Measurements from ENCODE around the gene DDX4. TPM values are rescaled to one million over a fixed set of nuclear protein-coding genes. Genes with fewer than 3 reads are reported as not detected.
"Not testable (repeated sequence)": the region's sequence is repeated elsewhere in the genome, so short reads cannot be mapped to it uniquely, and the experiment has no call there.

Gene DDX4
- total RNA-seq, 4 donors from 2014 or later: not detected

DNA sequence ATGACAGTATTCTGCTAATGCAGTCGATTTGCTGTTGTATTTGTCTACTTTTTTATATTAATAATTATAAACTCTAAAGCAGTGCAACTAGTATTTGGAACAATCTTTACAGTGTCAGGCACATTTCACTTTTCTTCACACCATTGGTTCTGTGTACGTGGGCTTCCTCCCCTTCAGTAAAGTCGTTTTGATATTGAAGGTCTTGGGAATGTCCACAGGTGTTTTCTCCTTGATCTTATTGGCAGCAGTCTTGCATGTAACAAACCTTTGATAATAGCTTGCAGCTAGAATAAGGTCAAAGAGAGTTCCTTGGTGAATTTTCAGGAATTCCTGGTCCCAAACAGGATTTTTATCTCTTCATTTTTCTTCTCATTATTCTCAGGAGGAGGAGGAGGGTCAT lies 12.2 kb downstream of the DDX4 start:
- TF ChIP-seq, protein P1, sequence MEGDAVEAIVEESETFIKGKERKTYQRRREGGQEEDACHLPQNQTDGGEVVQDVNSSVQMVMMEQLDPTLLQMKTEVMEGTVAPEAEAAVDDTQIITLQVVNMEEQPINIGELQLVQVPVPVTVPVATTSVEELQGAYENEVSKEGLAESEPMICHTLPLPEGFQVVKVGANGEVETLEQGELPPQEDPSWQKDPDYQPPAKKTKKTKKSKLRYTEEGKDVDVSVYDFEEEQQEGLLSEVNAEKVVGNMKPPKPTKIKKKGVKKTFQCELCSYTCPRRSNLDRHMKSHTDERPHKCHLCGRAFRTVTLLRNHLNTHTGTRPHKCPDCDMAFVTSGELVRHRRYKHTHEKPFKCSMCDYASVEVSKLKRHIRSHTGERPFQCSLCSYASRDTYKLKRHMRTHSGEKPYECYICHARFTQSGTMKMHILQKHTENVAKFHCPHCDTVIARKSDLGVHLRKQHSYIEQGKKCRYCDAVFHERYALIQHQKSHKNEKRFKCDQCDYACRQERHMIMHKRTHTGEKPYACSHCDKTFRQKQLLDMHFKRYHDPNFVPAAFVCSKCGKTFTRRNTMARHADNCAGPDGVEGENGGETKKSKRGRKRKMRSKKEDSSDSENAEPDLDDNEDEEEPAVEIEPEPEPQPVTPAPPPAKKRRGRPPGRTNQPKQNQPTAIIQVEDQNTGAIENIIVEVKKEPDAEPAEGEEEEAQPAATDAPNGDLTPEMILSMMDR (IDR thresholded peaks at IDR 0.05): no peak

DNA sequence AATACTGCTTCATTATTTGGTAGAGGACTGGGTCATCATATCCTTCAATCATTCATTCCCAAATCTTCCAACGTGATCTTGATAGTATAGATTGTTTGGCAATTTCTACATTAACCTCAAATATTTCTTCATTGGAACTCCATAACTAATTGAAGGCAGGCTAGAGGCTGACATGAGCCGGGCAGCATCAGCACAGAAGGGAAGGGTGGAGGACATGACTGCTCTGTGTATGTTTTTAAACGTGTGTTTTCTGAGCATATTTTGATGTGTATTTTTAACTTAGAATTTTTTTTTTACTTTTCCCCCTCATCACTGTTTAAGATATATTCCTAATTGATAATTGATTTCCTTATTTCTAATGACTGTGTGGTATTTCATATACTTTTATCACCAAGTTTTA lies 12.6 kb downstream of the DDX4 start:
- DNase-seq (ENCODE audit: low spot score) (no peak), ATAC-seq (ENCODE audit: low FRiP score) (no peak)
- TF ChIP-seq, protein P1 (IDR thresholded peaks at IDR 0.05): no peak

More for the DNA sequence above, 12.2 kb downstream of the DDX4 start:
- DNase-seq (ENCODE audit: low spot score) (no peak), ATAC-seq (ENCODE audit: low FRiP score) (no peak)

DNA sequence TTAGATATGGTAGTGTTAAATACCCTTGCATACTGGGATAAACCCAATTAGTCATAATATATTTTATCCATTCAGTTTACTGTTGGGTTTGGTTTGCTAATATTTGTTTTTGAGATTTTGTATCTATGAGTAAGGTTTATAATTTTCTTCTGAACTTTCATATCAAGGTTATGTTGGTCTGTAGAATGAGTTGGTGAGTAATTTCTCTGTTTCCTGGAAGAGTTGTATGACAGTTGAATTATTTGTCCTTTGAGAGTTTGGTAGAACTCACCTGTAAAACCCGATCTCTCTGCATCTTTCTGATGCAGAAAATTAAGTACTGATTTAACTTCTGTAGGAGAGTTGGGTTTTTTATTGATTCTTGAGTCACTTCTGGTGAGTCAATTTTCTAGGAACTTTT lies 20.4 kb downstream of the DDX4 start:
- TF ChIP-seq, protein P1 (IDR thresholded peaks at IDR 0.05): no peak
- ATAC-seq (ENCODE audit: low FRiP score): no peak
- DNase-seq (ENCODE audit: low spot score): no peak

DNA sequence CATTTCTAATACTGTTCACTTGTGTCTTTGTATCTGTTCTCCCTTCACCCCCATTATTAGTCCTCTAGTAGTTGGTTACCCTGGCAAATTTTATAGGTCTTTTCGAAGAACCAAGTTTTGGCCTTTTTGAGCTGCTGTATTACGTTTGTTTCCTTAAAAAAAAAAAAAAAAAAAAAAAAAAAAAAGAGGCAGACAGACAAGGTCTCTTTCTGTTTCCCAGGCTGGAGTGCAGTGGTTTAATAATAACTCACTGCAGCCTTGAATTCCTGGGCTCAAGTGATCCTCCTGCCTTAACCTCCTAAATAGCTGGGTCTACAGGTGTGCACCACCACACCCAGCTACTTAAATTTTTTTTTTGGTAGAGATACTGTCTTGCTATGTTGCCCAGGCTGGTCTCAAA lies 20.9 kb downstream of the DDX4 start:
- ATAC-seq (ENCODE audit: low FRiP score): no peak
- DNase-seq (ENCODE audit: low spot score): no peak
- TF ChIP-seq, protein P1 (IDR thresholded peaks at IDR 0.05): no peak

- DNase-seq (ENCODE audit: low spot score); ATAC-seq (ENCODE audit: low FRiP score): not testable (repeated sequence)
Measured at GRCh38 chr5:55761721-55762120, 23.9 kb downstream of the DDX4 start.

DNA sequence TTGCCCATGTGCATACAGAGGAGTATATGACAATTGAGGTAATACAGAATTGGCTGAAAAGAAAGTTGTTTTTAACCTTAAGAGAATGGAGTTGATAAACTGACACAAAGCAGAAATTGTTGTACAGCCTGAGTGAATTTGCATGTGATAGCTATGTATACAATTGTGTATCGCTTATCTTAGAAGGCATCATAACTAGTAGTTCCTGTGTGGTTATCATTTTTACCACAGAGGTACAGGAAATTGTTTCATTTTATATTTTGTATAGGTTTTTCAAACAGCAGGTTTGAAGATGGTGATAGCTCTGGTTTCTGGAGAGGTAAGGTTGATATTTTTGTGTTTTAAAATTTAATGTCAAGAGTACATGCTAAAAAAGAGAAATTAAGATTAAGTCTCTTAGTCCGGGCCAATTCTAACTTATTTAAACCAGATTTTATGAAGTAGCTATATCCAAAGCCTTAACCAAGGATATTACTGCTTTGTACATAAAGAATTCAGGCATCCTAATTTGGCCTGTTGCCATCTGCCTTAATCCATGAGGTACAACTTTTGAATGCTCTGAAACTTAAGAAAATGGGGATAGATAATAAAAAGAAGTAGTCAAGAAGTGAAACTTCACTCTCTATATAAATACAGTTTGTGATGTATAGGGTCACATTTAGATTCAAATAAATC lies 26.0 kb downstream of the DDX4 start:
- ATAC-seq (ENCODE audit: low FRiP score) (no peak), DNase-seq (ENCODE audit: low spot score) (no peak)
- TF ChIP-seq, protein P1 (IDR thresholded peaks at IDR 0.05): no peak

DNA sequence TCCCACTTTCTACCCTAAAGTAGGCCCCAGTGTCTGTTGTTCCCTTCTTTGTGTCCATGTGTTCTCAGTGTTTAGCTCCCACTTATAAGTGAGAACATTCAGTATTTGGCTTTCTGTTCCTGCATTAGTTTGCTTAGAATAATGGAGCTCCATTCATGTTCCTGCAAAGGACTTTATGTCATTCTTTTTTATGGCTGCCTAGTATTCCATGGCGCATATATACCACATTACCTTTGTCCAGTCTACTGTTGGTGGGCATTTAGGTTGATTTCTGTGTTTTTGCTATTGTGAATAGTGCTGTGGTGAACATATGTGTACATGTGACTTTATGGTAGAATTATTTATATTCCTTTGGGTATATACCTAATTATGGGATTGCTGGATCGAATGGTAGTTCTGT lies 30.4 kb downstream of the DDX4 start:
- DNase-seq (ENCODE audit: low spot score) (no peak), ATAC-seq (ENCODE audit: low FRiP score) (no peak)
- TF ChIP-seq, protein P1 (IDR thresholded peaks at IDR 0.05): no peak
